Pancreas (tissue), 10 donors: ENCODE data around the gene EID1. TPM values are rescaled to one million over a fixed set of nuclear protein-coding genes. Genes with fewer than 3 reads are reported as not detected.
"Not testable (repeated sequence)": the region's sequence is repeated elsewhere in the genome, so short reads cannot be mapped to it uniquely, and the experiment has no call there.

Source experiments
- ATAC-seq, 4 donors: fragments of 200-7000 bp; cut with Tn5 transposase; one replicate each; pipeline versions ENCODE4 v1.8.0 to v1.9.1; 2020; ENCODE audit warnings: mild to moderate bottlenecking in 4 of 4, moderate library complexity in 4 of 4
- DNase-seq, 6 donors: peaks; one replicate each; pipeline ENCODE4 v3.0.0-alpha.2; 2020
- FAIRE-seq: peaks from 2 replicates; lab custom pipeline; 2012; peaks lifted over from hg19 to GRCh38; lab: Jason Lieb, UNC
- H3K27ac ChIP-seq, 4 donors: fragments of 200-600 bp; sonication (generic); 1 replicate in 3 of 4; 2 replicates in 1 of 4; pipeline versions ENCODE4 v1.5.0 to v1.8.0; 2020
- H3K27me3 ChIP-seq, 4 donors: fragments of 200-600 bp; one replicate each; pipeline ENCODE4 v1.8.0; 2021
- H3K36me3 ChIP-seq, 3 donors: fragments of 200-600 bp; sonication (generic) in 1 of 3; one replicate each; pipeline versions ENCODE4 v1.5.0 to v1.8.0; 2020 to 2021
- H3K4me1 ChIP-seq, 3 donors: fragments of 200-600 bp; one replicate each; pipeline ENCODE4 v1.8.0; 2021
- H3K4me3 ChIP-seq, 4 donors: fragments of 200-600 bp; sonication (generic) in 2 of 4; one replicate each; pipeline versions ENCODE4 v1.5.0 to v1.8.0; 2020 to 2021
- H3K9me3 ChIP-seq, 4 donors: fragments of 200-600 bp; one replicate each; pipeline ENCODE4 v1.8.0; 2021
- CTCF ChIP-seq, 4 donors: fragments of 200-600 bp; sonication (generic) in 3 of 4; IDR thresholded peaks; one replicate each; pipeline versions ENCODE4 v1.5.0 to v1.8.0; 2021; ENCODE audit warnings: antibody characterized with exemption in 4 of 4
- WGBS, 2 donors: extraction: QIAGEN DNeasy Blood & Tissue Kit; methylation state at CpG; one replicate each; pipeline ENCODE4 v1.1.7; 2013; 5-methylcytosine and 5-hydroxymethylcytosine counted together
- intact Hi-C, 3 donors: fragments of 100-400 bp; cut with DNase I; formaldehyde crosslinking; loops; one replicate each; pipeline versions ENCODE4 v1.11.1 to v1.14.2; 2022
- polyA plus RNA-seq, 2 donors: library from polyadenylated mRNA; stranded (reverse); fragments of 200-250 nt; gene quantifications; one replicate each; pipeline ENCODE4 v1.2.3, GENCODE V29; 2013
- total RNA-seq, 6 donors: library from RNA; stranded (reverse); fragmentation: NEBNext Ultra II Directional in 4 of 6; extraction: Animal tissue kit (Norgen Biotek cat#: 25700) in 4 of 6; gene quantifications; one replicate each; pipeline versions ENCODE4 v1.2.1 to v1.2.4, GENCODE V29; 2021 to 2023
- donor health status: healthy with polysubstance abuse.
- donor health status: DM: no; HTN: no; CAD: no; lungs with moderate emphysema.
- donor health status: DM: no; HTN: no; CAD: no.
- donor health status: control.
- donor health status: control.
- donor health status: Bipolar disorder and iron deficiency.
- donor health status: DM: yes; HTN: yes; CAD: no.
- donor health status: DM: no; HTN: no; CAD: no.
- donor health status: DM: no; HTN: no; CAD: no.
- donor health status: DM: yes; HTN: yes; CAD: no.

The EID1 gene
- total and polyA plus RNA-seq, 8 donors: 26.5 to 96.3 (median 42.8) TPM

GRCh38 chr15:48904758-48905157 is 26.8 kb downstream of the EID1 start:
- FAIRE-seq: no peak
- Histone ChIP-seq H3K4me1 (no peaks in the 10 kb centered on the region), H3K4me3 (no peak overlapping the region)

GRCh38 chr15:48905216-48905615 is 27.3 kb downstream of the EID1 start:
- H3K9me3 ChIP-seq: no peaks in the 10 kb centered on the region
- no peaks in the 10 kb centered on the region for H3K36me3 ChIP-seq
- ATAC-seq (no peak), DNase-seq (no peak), FAIRE-seq (no peak)
- intact Hi-C loops: no loop called here
- no peak overlapping the region for H3K27ac ChIP-seq
- no peak overlapping the region for H3K4me3 ChIP-seq
- H3K27me3 ChIP-seq: no peaks in the 10 kb centered on the region
- H3K4me1 ChIP-seq: no peaks in the 10 kb centered on the region
- no peak for TF ChIP-seq CTCF (IDR thresholded peaks at IDR 0.05)

More at GRCh38 chr15:48904758-48905157, 26.8 kb downstream of the EID1 start:
- H3K27ac ChIP-seq: no peak overlapping the region
- WGBS, 2 donors: 75 to 84% methylated on average over 4 of the region's 4 CpGs
- intact Hi-C loops: no loop called here
- no peak for TF ChIP-seq CTCF (IDR thresholded peaks at IDR 0.05)
- H3K9me3 ChIP-seq: no peaks in the 10 kb centered on the region
- no peaks in the 10 kb centered on the region for H3K36me3 ChIP-seq
- ATAC-seq (no peak), DNase-seq (no peak)
- no peaks in the 10 kb centered on the region for H3K27me3 ChIP-seq

- FAIRE-seq: no peak
These were observed 27.9 kb downstream of the EID1 start for GRCh38 chr15:48905847-48906246.

DNA sequence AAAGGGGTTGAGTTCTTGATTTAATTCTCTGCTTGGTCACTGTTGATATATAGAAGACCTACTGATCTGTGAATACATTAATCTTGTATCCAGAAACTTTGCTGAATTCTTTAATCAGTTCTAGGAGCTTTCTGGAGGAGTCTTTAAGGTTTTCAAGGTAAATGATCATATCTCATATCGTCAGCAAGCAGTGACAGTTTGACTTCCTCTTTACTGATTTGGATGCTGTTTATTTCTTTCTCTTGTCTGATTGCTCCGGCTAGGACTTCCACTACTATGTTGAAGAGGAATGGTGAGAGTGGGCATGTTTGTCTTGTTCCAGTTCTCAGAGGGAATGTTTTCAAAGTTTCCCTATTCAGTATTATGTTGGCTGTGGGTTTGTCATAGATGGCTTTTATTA is 31.4 kb downstream of the EID1 start:
- H3K9me3 ChIP-seq, H3K36me3 ChIP-seq, H3K27me3 ChIP-seq, H3K4me1 ChIP-seq, DNase-seq, ATAC-seq, H3K4me3 ChIP-seq, intact Hi-C loops, H3K27ac ChIP-seq, FAIRE-seq: not testable (repeated sequence)
- WGBS, 2 donors: 60 to 63% methylated on average over 2 of the region's 2 CpGs

More at GRCh38 chr15:48905847-48906246, 27.9 kb downstream of the EID1 start:
- intact Hi-C loops: no loop called here
- Histone ChIP-seq H3K27me3 (no peaks in the 10 kb centered on the region), H3K4me1 (no peaks in the 10 kb centered on the region), H3K27ac (no peak overlapping the region), H3K9me3 (no peaks in the 10 kb centered on the region), H3K36me3 (no peaks in the 10 kb centered on the region), H3K4me3 (no peak overlapping the region)
- DNase-seq (no peak), ATAC-seq (no peak)
- no peak for TF ChIP-seq CTCF (IDR thresholded peaks at IDR 0.05)
- WGBS, 2 donors: 60 to 87% methylated on average over 1 of the region's 1 CpG

DNA sequence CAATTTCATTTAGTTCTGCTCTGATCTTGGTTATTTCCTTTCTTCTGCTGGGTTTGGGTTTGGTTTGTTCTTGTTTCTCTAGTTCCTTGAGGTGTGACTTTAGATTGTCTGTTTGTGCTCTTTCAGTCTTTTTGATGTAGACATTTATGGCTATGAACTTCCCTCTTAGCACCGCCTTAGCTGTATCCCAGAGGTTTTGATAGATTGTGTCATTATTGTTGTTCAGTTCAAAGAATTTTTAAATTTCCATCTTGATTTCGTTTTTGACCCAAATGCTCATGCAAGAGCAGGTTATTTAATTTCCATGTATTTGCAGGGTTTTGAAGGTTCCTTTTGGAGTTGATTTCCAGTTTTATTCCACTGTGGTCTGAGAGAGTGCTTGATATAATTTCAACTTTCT is 32.6 kb downstream of the EID1 start:
- ATAC-seq, FAIRE-seq: not testable (repeated sequence)
- WGBS, 2 donors: 60% methylated on average over 2 of the region's 2 CpGs

GRCh38 chr15:48913141-48913540 is 35.2 kb downstream of the EID1 start:
- no peak for FAIRE-seq
- no peak for DNase-seq
- intact Hi-C loops: no loop called here
- no peak overlapping the region for H3K27ac ChIP-seq
- no peaks in the 10 kb centered on the region for H3K36me3 ChIP-seq
- no peaks in the 10 kb centered on the region for H3K4me1 ChIP-seq
- no peak for TF ChIP-seq CTCF (IDR thresholded peaks at IDR 0.05)
- H3K4me3 ChIP-seq: no peak overlapping the region
- no peak for ATAC-seq
- no peaks in the 10 kb centered on the region for H3K9me3 ChIP-seq
- 83 to 86% methylated on average over 4 of the region's 4 CpGs for WGBS, 2 donors
- no peaks in the 10 kb centered on the region for H3K27me3 ChIP-seq

More for the DNA sequence above, 32.6 kb downstream of the EID1 start:
- H3K27ac ChIP-seq, H3K9me3 ChIP-seq, DNase-seq, H3K27me3 ChIP-seq, H3K4me1 ChIP-seq, H3K4me3 ChIP-seq, intact Hi-C loops, H3K36me3 ChIP-seq: not testable (repeated sequence)
